ENCODE measurements around the gene MAN1C1. TPM values are rescaled to one million over a fixed set of nuclear protein-coding genes. Genes with fewer than 3 reads are reported as not detected.
A peak's percentile ranks its signal among the peaks of the same experiment; 100 is the strongest.

Gene MAN1C1
- total RNA-seq, 2 experiments from 2014 or later, result 3.7 to 4.4 TPM

- Mint-ChIP-seq H3K36me3 (ENCODE audit: low read depth) (peaks cover 9% of the 10 kb centered on the region), H3K4me3 (no peak overlapping the region), H3K4me1 (ENCODE audit: low read depth) (peaks cover 72% of the 10 kb centered on the region), H3K27me3 (no peaks in the 10 kb centered on the region), H3K27ac (no peak overlapping the region), H3K9me3 (no peaks in the 10 kb centered on the region)
- no peak for ATAC-seq
- POLR2A ChIA-PET, result interaction anchor here (1.0 kb wide), 1 partner anchor 107 kb away, joined by 3 read pairs; no protein-coding TSS in a partner anchor
- no peak for DNase-seq
- no peak for TF ChIP-seq CTCF (IDR thresholded peaks at IDR 0.05)
- CTCF ChIA-PET, result interaction anchor here (1.1 kb wide), 1 partner anchor 25 kb away, joined by 3 read pairs; no protein-coding TSS in a partner anchor
- intact Hi-C loops (cut with micrococcal nuclease), result loop anchor here (5.0 kb wide), 2 partner anchors 35 to 95 kb away; no protein-coding TSS in a partner anchor
Measured at GRCh38 chr1:25772692-25773245, 156.2 kb downstream of the MAN1C1 start.

GRCh38 chr1:25773441-25774125 is 157.0 kb downstream of the MAN1C1 start:
- POLR2A ChIA-PET, result interaction anchor here (0.5 to 1.8 kb wide), 8 partner anchors 14 to 542 kb away, joined by 3 to 7 read pairs (median 3); partner anchors contain the start of gene SYF2
- Mint-ChIP-seq H3K27ac (no peak overlapping the region), H3K4me3 (no peak overlapping the region), H3K27me3 (no peaks in the 10 kb centered on the region), H3K4me1 (ENCODE audit: low read depth) (peaks cover 71% of the 10 kb centered on the region), H3K9me3 (no peaks in the 10 kb centered on the region), H3K36me3 (ENCODE audit: low read depth) (peaks cover 9% of the 10 kb centered on the region)
- no peak for TF ChIP-seq CTCF (IDR thresholded peaks at IDR 0.05)
- intact Hi-C loops (cut with micrococcal nuclease), result loop anchor here (5.0 kb wide), 2 partner anchors 36 to 96 kb away; no protein-coding TSS in a partner anchor
- DNase-seq (no peak), ATAC-seq (no peak)
- CTCF ChIA-PET, result interaction anchor here (1.1 to 1.8 kb wide), 4 partner anchors 23 to 154 kb away, joined by 3 to 13 read pairs (median 5); no protein-coding TSS in a partner anchor

- intact Hi-C loops (cut with micrococcal nuclease), result loop anchor here (5.0 kb wide), 2 partner anchors 37 to 97 kb away; no protein-coding TSS in a partner anchor
- peaks cover 64% of the 10 kb centered on the region for H3K4me1 Mint-ChIP-seq (ENCODE audit: low read depth)
- H3K27me3 Mint-ChIP-seq, result no peaks in the 10 kb centered on the region
- no peaks in the 10 kb centered on the region for H3K9me3 Mint-ChIP-seq
- H3K36me3 Mint-ChIP-seq (ENCODE audit: low read depth), result peaks cover 9% of the 10 kb centered on the region
- ChIA-PET CTCF (interaction anchor here (0.7 to 1.8 kb wide), 8 partner anchors 8 to 201 kb away, joined by 3 to 13 read pairs (median 5); no protein-coding TSS in a partner anchor), POLR2A (interaction anchor here (0.6 to 1.8 kb wide), 13 partner anchors 9 to 543 kb away, joined by 3 to 7 read pairs (median 3); partner anchors contain the start of gene SYF2)
- ATAC-seq (no peak), DNase-seq (no peak)
- H3K27ac Mint-ChIP-seq, result peak overlapping the region; percentile 68
- H3K4me3 Mint-ChIP-seq, result peak overlapping the region; percentile 50
- TF ChIP-seq CTCF (IDR thresholded peaks at IDR 0.05), result no peak
Measured at GRCh38 chr1:25774206-25774803, 157.7 kb downstream of the MAN1C1 start.

- Mint-ChIP-seq H3K27ac (peak overlapping the region; percentile 68), H3K9me3 (no peaks in the 10 kb centered on the region), H3K4me1 (ENCODE audit: low read depth) (peaks cover 58% of the 10 kb centered on the region), H3K36me3 (ENCODE audit: low read depth) (peaks cover 9% of the 10 kb centered on the region), H3K27me3 (no peaks in the 10 kb centered on the region), H3K4me3 (peak overlapping the region; percentile 50)
- intact Hi-C loops (cut with micrococcal nuclease), result loop anchor here (5.0 kb wide), 2 partner anchors 38 to 98 kb away; no protein-coding TSS in a partner anchor
- POLR2A ChIA-PET, result interaction anchor here (1.0 to 1.8 kb wide), 10 partner anchors 10 to 543 kb away, joined by 3 to 7 read pairs (median 4); partner anchors contain the start of gene SYF2
- ATAC-seq, result peak; percentile 91
- DNase-seq, result peak; percentile 99
- no peak for TF ChIP-seq CTCF (IDR thresholded peaks at IDR 0.05)
- CTCF ChIA-PET, result interaction anchor here (0.9 to 1.8 kb wide), 7 partner anchors 9 to 202 kb away, joined by 3 to 13 read pairs (median 5); no protein-coding TSS in a partner anchor
Measured at GRCh38 chr1:25774921-25775771, 158.6 kb downstream of the MAN1C1 start.
